A549 (cell line): ENCODE data around the gene PPP1CC. TPM values are rescaled to one million over a fixed set of nuclear protein-coding genes. Genes with fewer than 3 reads are reported as not detected.

ENCODE experiments used
- ATAC-seq, 2 experiments: fragments of 200-7000 bp in 1 of 2; fragments of >200 bp in 1 of 2; cut with Nextera tagmentation in 1 of 2; cut with Tn5 transposase in 1 of 2; 3 replicates each; pipeline versions ENCODE4 v1.8.0 to v1.9.1; 2018 to 2020; ENCODE audit warnings: mild to moderate bottlenecking in 1 of 2, moderate library complexity in 1 of 2
- CTCF ChIA-PET: fragments of 300-600 bp; sonication (Branson Sonifier 250); formaldehyde crosslinking; extraction: SDS; loops from one replicate; lab custom pipeline; 2021; ENCODE audit warnings: antibody characterized with exemption, inconsistent platforms; lab: Yijun Ruan, JAX
- POLR2A ChIA-PET: fragments of 350-600 bp; formaldehyde crosslinking; extraction: SDS; loops from one replicate; lab custom pipeline; 2021; ENCODE audit warnings: antibody characterized with exemption, inconsistent platforms; lab: Yijun Ruan, JAX
- DNase-seq, 2 experiments: peaks; one replicate each; pipeline versions ENCODE4 v3.0.0 to v3.0.0-alpha.2; 2011 to 2016; ENCODE audit warnings: low read depth in 1 of 2, low spot score in 1 of 2
- FAIRE-seq: peaks from 2 replicates; lab custom pipeline; 2011; peaks lifted over from hg19 to GRCh38; lab: Jason Lieb, UNC
- H3K27ac ChIP-seq, 2 experiments: fragments of >200 bp; sonication (Bioruptor Twin); formaldehyde crosslinking; 3 replicates each; pipeline ENCODE4 v1.5.1; 2016 to 2017
- H3K4me1 ChIP-seq: fragments of >200 bp; sonication (Bioruptor Twin); formaldehyde crosslinking; 3 replicates; pipeline ENCODE4 v1.6.1; 2016
- H3K4me2 ChIP-seq: fragments of >200 bp; sonication (Bioruptor Twin); formaldehyde crosslinking; 3 replicates; pipeline ENCODE4 v1.6.1; 2016
- H3K4me3 ChIP-seq: fragments of >200 bp; sonication (Bioruptor Twin); formaldehyde crosslinking; 3 replicates; pipeline ENCODE4 v1.5.1; 2016
- H3K9me3 ChIP-seq: fragments of >200 bp; sonication (Bioruptor Twin); formaldehyde crosslinking; 3 replicates; pipeline ENCODE4 v1.6.1; 2016
- CBX8 ChIP-seq: fragments of 200-600 bp; sonication (generic); IDR thresholded peaks from 2 replicates; pipeline ENCODE4 v1.6.1; 2016
- CEBPB ChIP-seq, 2 experiments: fragments of >200 bp in 1 of 2; sonication (Bioruptor Twin) in 1 of 2; formaldehyde crosslinking in 1 of 2; IDR thresholded peaks; 2 replicates each; pipeline ENCODE4 v1.6.1; 2012 to 2016
- E2F6 ChIP-seq: IDR thresholded peaks from 2 replicates; pipeline ENCODE4 v1.6.1; 2012; ENCODE audit warnings: low read depth, borderline replicate concordance
- EHF ChIP-seq: fragments of 250-450 bp; sonication (Bioruptor Pico); IDR thresholded peaks from 2 replicates; pipeline ENCODE4 v1.5.0; 2020; ENCODE audit warnings: mild to moderate bottlenecking
- EHMT2 ChIP-seq: fragments of 200-600 bp; sonication (generic); IDR thresholded peaks from 2 replicates; pipeline ENCODE4 v1.6.1; 2016; ENCODE audit warnings: antibody characterized with exemption, low read depth, mild to moderate bottlenecking, moderate library complexity
- EP300 ChIP-seq, 2 experiments: fragments of >200 bp; sonication (Bioruptor Twin); formaldehyde crosslinking; IDR thresholded peaks; 2 replicates in 1 of 2; 3 replicates in 1 of 2; pipeline ENCODE4 v1.6.1; 2016 to 2017
- FOXS1 ChIP-seq: fragments of 250-450 bp; sonication (Bioruptor Pico); IDR thresholded peaks from 2 replicates; pipeline ENCODE4 v1.5.0; 2020; ENCODE audit warnings: mild to moderate bottlenecking, moderate library complexity
- GATA3 ChIP-seq: IDR thresholded peaks from 2 replicates; pipeline ENCODE4 v1.6.1; 2012; ENCODE audit warnings: borderline replicate concordance
- HOXB13 ChIP-seq: fragments of 250-450 bp; sonication (Bioruptor Pico); IDR thresholded peaks from 2 replicates; pipeline ENCODE4 v1.5.0; 2020; ENCODE audit warnings: low read depth, mild to moderate bottlenecking, moderate library complexity
- HOXB5 ChIP-seq: fragments of 250-450 bp; sonication (Bioruptor Pico); IDR thresholded peaks from 2 replicates; pipeline ENCODE4 v1.5.0; 2020; ENCODE audit warnings: mild to moderate bottlenecking, moderate library complexity
- JUN ChIP-seq, 2 experiments: fragments of >200 bp; sonication (Bioruptor Twin); formaldehyde crosslinking; IDR thresholded peaks; 2 replicates in 1 of 2; 3 replicates in 1 of 2; pipeline ENCODE4 v1.6.1; 2016 to 2017
- JUNB ChIP-seq: fragments of >200 bp; sonication (Bioruptor Twin); formaldehyde crosslinking; IDR thresholded peaks from 2 replicates; pipeline ENCODE4 v1.6.1; 2016
- MAFK ChIP-seq: fragments of 450-650 bp; IDR thresholded peaks from 2 replicates; pipeline ENCODE4 v1.6.1; 2014; ENCODE audit not compliant: partially characterized antibody
- MAX ChIP-seq: IDR thresholded peaks from 2 replicates; pipeline ENCODE4 v1.6.1; 2012
- MAZ ChIP-seq: fragments of 150-350 bp; IDR thresholded peaks from 2 replicates; pipeline ENCODE4 v1.6.1; 2014; ENCODE audit warnings: antibody characterized with exemption, low read depth, low read length, borderline replicate concordance
- NR3C1 ChIP-seq: fragments of >200 bp; sonication (Bioruptor Twin); formaldehyde crosslinking; IDR thresholded peaks from 3 replicates; pipeline ENCODE4 v1.6.1; 2017
- PHF8 ChIP-seq: fragments of 200-600 bp; sonication (generic); IDR thresholded peaks from 2 replicates; pipeline ENCODE4 v1.6.1; 2016; ENCODE audit warnings: low read depth, mild to moderate bottlenecking, antibody characterized with exemption, moderate library complexity, borderline replicate concordance
- POLR2AphosphoS2 ChIP-seq: conservative IDR thresholded peaks from 2 replicates; pipeline ENCODE4 v1.6.1; 2012; ENCODE audit warnings: low read length, improper control_type of control experiment, inconsistent platforms
- RCOR1 ChIP-seq: fragments of 150-350 bp; IDR thresholded peaks from 2 replicates; pipeline ENCODE4 v1.6.1; 2014; ENCODE audit warnings: antibody characterized with exemption, low read length, low read depth
- RFX5 ChIP-seq: fragments of 450-650 bp; IDR thresholded peaks from 2 replicates; pipeline ENCODE4 v1.7.1; 2014; ENCODE audit warnings: antibody characterized with exemption, mild to moderate bottlenecking, moderate library complexity
- SMC3 ChIP-seq: fragments of >200 bp; sonication (Bioruptor Twin); formaldehyde crosslinking; IDR thresholded peaks from 3 replicates; pipeline ENCODE4 v1.6.1; 2018; ENCODE audit warnings: inconsistent platforms
- TFCP2L1 ChIP-seq: fragments of 250-450 bp; sonication (Bioruptor Pico); IDR thresholded peaks from 2 replicates; pipeline ENCODE4 v1.5.0; 2021; ENCODE audit warnings: mild to moderate bottlenecking
- ZFP36 ChIP-seq: fragments of 450-650 bp; IDR thresholded peaks from 2 replicates; pipeline ENCODE4 v1.6.1; 2014; ENCODE audit warnings: borderline replicate concordance; ENCODE audit not compliant: partially characterized antibody
- ZNF302 ChIP-seq: fragments of 250-450 bp; sonication (Bioruptor Pico); IDR thresholded peaks from 2 replicates; pipeline ENCODE4 v1.9.0; 2021; ENCODE audit warnings: inconsistent platforms, mild to moderate bottlenecking, moderate library complexity
- WGBS: methylation state at CpG from one replicate; pipeline ENCODE4 v1.1.6; 2017; ENCODE audit errors: missing lambda C conversion rate; 5-methylcytosine and 5-hydroxymethylcytosine counted together
- polyA plus RNA-seq, 4 experiments: library from polyadenylated mRNA; depleted of rRNA in 3 of 4; stranded (reverse); fragments of >200 nt; fragmentation: RNase III in 1 of 4; extraction: RNeasy Plus Mini Kit Qiagen cat#74134 plus additional on column Dnase treatment in 1 of 4; gene quantifications; 2 replicates in 3 of 4; 3 replicates in 1 of 4; pipeline ENCODE4 v1.2.3, GENCODE V29; 2011 to 2017
- TF ChIP-seq, protein P1 (sequence below): fragments of 150-350 bp; IDR thresholded peaks from 2 replicates; pipeline ENCODE4 v1.6.1; 2014; ENCODE audit warnings: low read depth, mild to moderate bottlenecking, low read length
- TF ChIP-seq, protein P2 (sequence below): fragments of 250-450 bp; sonication (Bioruptor Pico); IDR thresholded peaks from 2 replicates; pipeline ENCODE4 v1.5.0; 2021; ENCODE audit warnings: mild to moderate bottlenecking, moderate library complexity, borderline replicate concordance
- TF ChIP-seq, protein P3 (sequence below): fragments of 250-450 bp; sonication (Bioruptor Pico); IDR thresholded peaks from 2 replicates; pipeline ENCODE4 v1.5.0; 2020; ENCODE audit warnings: low read depth, mild to moderate bottlenecking, moderate library complexity

The PPP1CC gene
- polyA plus RNA-seq, 2 of the 4 experiments (the other 2 are of a cell fraction): 131 to 258 TPM

DNA sequence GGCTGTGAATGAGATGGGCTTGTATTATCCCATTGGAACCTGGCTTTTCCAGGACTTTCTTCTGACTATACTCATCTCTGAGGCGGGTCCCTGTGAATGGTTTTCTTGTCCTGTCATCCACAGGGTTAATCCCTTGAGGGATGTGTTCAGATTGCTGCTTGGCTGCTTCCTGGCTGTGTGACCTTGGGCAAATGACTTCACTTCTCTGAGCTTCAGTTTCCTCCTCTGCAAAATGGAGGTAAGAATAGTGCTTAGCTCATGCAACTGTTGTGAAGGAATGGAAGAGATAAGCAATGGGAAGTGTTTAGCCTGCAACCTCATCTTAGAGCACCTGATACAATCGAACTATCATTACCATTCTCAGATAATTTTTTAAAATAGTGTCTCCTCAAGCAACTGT, 32.1 kb upstream of the PPP1CC start:
- CTCF ChIA-PET: no interaction called here

GRCh38 chr12:110768960-110769359, 26.3 kb upstream of the PPP1CC start:
- no peak for ATAC-seq
- Histone ChIP-seq H3K4me2 (no peak overlapping the region), H3K27ac (no peak overlapping the region), H3K9me3 (no peaks in the 10 kb centered on the region), H3K4me1 (no peaks in the 10 kb centered on the region), H3K4me3 (no peak overlapping the region)
- no peak for DNase-seq
- WGBS: 69% methylated on average over 5 of the region's 5 CpGs
- no peak for FAIRE-seq
- no peak for TF ChIP-seq CEBPB (IDR thresholded peaks at IDR 0.05)
- no peak for TF ChIP-seq EHF (CRISPR knock-in tag)
- TF ChIP-seq MAZ: no peak
- TF ChIP-seq, protein P1, sequence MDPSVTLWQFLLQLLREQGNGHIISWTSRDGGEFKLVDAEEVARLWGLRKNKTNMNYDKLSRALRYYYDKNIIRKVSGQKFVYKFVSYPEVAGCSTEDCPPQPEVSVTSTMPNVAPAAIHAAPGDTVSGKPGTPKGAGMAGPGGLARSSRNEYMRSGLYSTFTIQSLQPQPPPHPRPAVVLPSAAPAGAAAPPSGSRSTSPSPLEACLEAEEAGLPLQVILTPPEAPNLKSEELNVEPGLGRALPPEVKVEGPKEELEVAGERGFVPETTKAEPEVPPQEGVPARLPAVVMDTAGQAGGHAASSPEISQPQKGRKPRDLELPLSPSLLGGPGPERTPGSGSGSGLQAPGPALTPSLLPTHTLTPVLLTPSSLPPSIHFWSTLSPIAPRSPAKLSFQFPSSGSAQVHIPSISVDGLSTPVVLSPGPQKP: no peak
- no peak for TF ChIP-seq HOXB5 (CRISPR knock-in tag)
- TF ChIP-seq RFX5: no peak
- TF ChIP-seq, protein P2, sequence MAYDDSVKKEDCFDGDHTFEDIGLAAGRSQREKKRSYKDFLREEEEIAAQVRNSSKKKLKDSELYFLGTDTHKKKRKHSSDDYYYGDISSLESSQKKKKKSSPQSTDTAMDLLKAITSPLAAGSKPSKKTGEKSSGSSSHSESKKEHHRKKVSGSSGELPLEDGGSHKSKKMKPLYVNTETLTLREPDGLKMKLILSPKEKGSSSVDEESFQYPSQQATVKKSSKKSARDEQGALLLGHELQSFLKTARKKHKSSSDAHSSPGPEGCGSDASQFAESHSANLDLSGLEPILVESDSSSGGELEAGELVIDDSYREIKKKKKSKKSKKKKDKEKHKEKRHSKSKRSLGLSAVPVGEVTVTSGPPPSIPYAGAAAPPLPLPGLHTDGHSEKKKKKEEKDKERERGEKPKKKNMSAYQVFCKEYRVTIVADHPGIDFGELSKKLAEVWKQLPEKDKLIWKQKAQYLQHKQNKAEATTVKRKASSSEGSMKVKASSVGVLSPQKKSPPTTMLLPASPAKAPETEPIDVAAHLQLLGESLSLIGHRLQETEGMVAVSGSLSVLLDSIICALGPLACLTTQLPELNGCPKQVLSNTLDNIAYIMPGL (CRISPR knock-in tag): no peak
- no peak for TF ChIP-seq JUN (IDR thresholded peaks at IDR 0.05)
- TF ChIP-seq PHF8: no peak
- TF ChIP-seq EHMT2: no peak
- TF ChIP-seq JUNB: no peak
- ChIA-PET CTCF (interaction anchor here (1.3 kb wide), 1 partner anchor 58 kb away, joined by 3 read pairs; no protein-coding TSS in a partner anchor), POLR2A (no interaction called here)

More for the DNA sequence above, 32.1 kb upstream of the PPP1CC start:
- FAIRE-seq (no peak), ATAC-seq (no peak), DNase-seq (no peak)
- TF ChIP-seq ZFP36: peak; percentile 2
- no peak for TF ChIP-seq POLR2AphosphoS2
- 61% methylated on average over 2 of the region's 2 CpGs for WGBS
- Histone ChIP-seq H3K4me1 (no peaks in the 10 kb centered on the region), H3K4me2 (no peak overlapping the region), H3K27ac (no peak overlapping the region), H3K4me3 (no peak overlapping the region), H3K9me3 (no peaks in the 10 kb centered on the region)
- POLR2A ChIA-PET: no interaction called here

GRCh38 chr12:110767863-110768262, 25.2 kb upstream of the PPP1CC start:
- H3K4me1 ChIP-seq: no peaks in the 10 kb centered on the region
- POLR2A ChIA-PET: no interaction called here
- CTCF ChIA-PET: interaction anchor here (0.9 to 1.2 kb wide), 2 partner anchors 12 to 63 kb away, joined by 3 read pairs; no protein-coding TSS in a partner anchor

More at GRCh38 chr12:110767863-110768262, 25.2 kb upstream of the PPP1CC start:
- Histone ChIP-seq H3K27ac (no peak overlapping the region), H3K9me3 (no peaks in the 10 kb centered on the region), H3K4me3 (no peak overlapping the region), H3K4me2 (no peak overlapping the region)
- DNase-seq: no peak
- ATAC-seq: no peak
- FAIRE-seq: no peak
- TF ChIP-seq TFCP2L1 (CRISPR knock-in tag) (no peak), GATA3 (no peak), FOXS1 (CRISPR knock-in tag) (no peak), CBX8 (no peak), MAFK (no peak), HOXB13 (CRISPR knock-in tag) (no peak), NR3C1 (no peak), EP300 (IDR thresholded peaks at IDR 0.05) (no peak), RCOR1 (no peak), SMC3 (no peak), ZFP36 (no peak), ZNF302 (CRISPR knock-in tag) (no peak), HOXB5 (CRISPR knock-in tag) (no peak), MAX (no peak), POLR2AphosphoS2 (no peak), E2F6 (no peak)
- TF ChIP-seq, protein P3, sequence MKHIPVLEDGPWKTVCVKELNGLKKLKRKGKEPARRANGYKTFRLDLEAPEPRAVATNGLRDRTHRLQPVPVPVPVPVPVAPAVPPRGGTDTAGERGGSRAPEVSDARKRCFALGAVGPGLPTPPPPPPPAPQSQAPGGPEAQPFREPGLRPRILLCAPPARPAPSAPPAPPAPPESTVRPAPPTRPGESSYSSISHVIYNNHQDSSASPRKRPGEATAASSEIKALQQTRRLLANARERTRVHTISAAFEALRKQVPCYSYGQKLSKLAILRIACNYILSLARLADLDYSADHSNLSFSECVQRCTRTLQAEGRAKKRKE (CRISPR knock-in tag): no peak
- WGBS: 91% methylated on average over 3 of the region's 3 CpGs
